HepG2 (cell line): ENCODE results near the gene TCF7L2. TPM values are rescaled to one million over a fixed set of nuclear protein-coding genes. Genes with fewer than 3 reads are reported as not detected.

Experiments used
- ATRX ChIP-seq: sonication (generic); formaldehyde crosslinking; IDR thresholded peaks from 2 replicates; pipeline ENCODE4 v1.4.0; 2020; ENCODE audit warnings: missing genetic modification reagents, borderline replicate concordance
- DNMT3B ChIP-seq: conservative IDR thresholded peaks from 2 replicates; pipeline ENCODE4 v1.6.1; 2016; ENCODE audit warnings: missing biosample characterization, control low read depth
- ELF3 ChIP-seq: IDR thresholded peaks from 2 replicates; pipeline ENCODE4 v1.6.1; 2016; ENCODE audit warnings: missing genetic modification reagents, missing compliant biosample characterization
- FOXA3 ChIP-seq: IDR thresholded peaks from 2 replicates; pipeline ENCODE4 v1.6.1; 2016; ENCODE audit warnings: missing genetic modification reagents, missing compliant biosample characterization
- HMGA1 ChIP-seq: sonication (generic); formaldehyde crosslinking; conservative IDR thresholded peaks from 2 replicates; pipeline ENCODE4 v1.4.0; 2020; ENCODE audit warnings: missing genetic modification reagents
- LCORL ChIP-seq, 2 experiments: fragments of 450-650 bp in 1 of 2; sonication (generic) in 1 of 2; formaldehyde crosslinking in 1 of 2; IDR thresholded peaks; 2 replicates each; pipeline versions ENCODE4 v1.5.0 to v1.6.1; 2017 to 2020; ENCODE audit warnings: antibody characterized with exemption in 1 of 2, missing genetic modification reagents in 1 of 2
- NCOA5 ChIP-seq: sonication (generic); formaldehyde crosslinking; IDR thresholded peaks from 2 replicates; pipeline ENCODE4 v1.4.0; 2020; ENCODE audit warnings: missing genetic modification reagents
- NFKBIZ ChIP-seq: IDR thresholded peaks from 2 replicates; pipeline ENCODE4 v1.6.1; 2018; ENCODE audit warnings: missing genetic modification reagents, missing compliant biosample characterization
- NR2F6 ChIP-seq, 2 experiments: IDR thresholded peaks; 2 replicates each; pipeline ENCODE4 v1.6.1; 2016; ENCODE audit warnings: antibody characterized with exemption in 1 of 2, mild to moderate bottlenecking in 1 of 2
- PLSCR1 ChIP-seq: sonication (generic); formaldehyde crosslinking; IDR thresholded peaks from 2 replicates; pipeline ENCODE4 v1.5.0; 2020; ENCODE audit warnings: missing genetic modification reagents, mild to moderate bottlenecking, borderline replicate concordance
- PREB ChIP-seq: sonication (generic); formaldehyde crosslinking; IDR thresholded peaks from 2 replicates; pipeline ENCODE4 v1.4.0; 2020; ENCODE audit warnings: missing genetic modification reagents
- SOX6 ChIP-seq, 2 experiments: fragments of 450-650 bp in 1 of 2; sonication (generic) in 1 of 2; formaldehyde crosslinking in 1 of 2; IDR thresholded peaks; 2 replicates each; pipeline versions ENCODE4 v1.4.0 to v1.6.1; 2017 to 2020; ENCODE audit warnings: antibody characterized with exemption in 1 of 2, mild to moderate bottlenecking in 1 of 2, missing genetic modification reagents in 1 of 2
- SUZ12 ChIP-seq: fragments of 150-350 bp; IDR thresholded peaks from 2 replicates; pipeline ENCODE4 v1.6.1; 2014; ENCODE audit warnings: low read depth, low read length
- TBX3 ChIP-seq: fragments of 450-650 bp; IDR thresholded peaks from 2 replicates; pipeline ENCODE4 v1.6.1; 2017; ENCODE audit warnings: antibody characterized with exemption, mild to moderate bottlenecking, inconsistent platforms, borderline replicate concordance
- TCF7L2 ChIP-seq: IDR thresholded peaks from 2 replicates; pipeline ENCODE4 v1.6.1; 2011; ENCODE audit warnings: mild to moderate bottlenecking, low read depth, low read length, moderate library complexity
- THYN1 ChIP-seq: sonication (generic); formaldehyde crosslinking; IDR thresholded peaks from 2 replicates; pipeline ENCODE4 v1.8.1; 2023; ENCODE audit warnings: low read depth, mild to moderate bottlenecking, moderate library complexity, missing genetic modification reagents, borderline replicate concordance
- ZBTB38 ChIP-seq: sonication (generic); formaldehyde crosslinking; IDR thresholded peaks from 2 replicates; pipeline ENCODE4 v1.5.1; 2020; ENCODE audit warnings: mild to moderate bottlenecking, missing genetic modification reagents
- ZNF264 ChIP-seq: sonication (generic); formaldehyde crosslinking; IDR thresholded peaks from 2 replicates; pipeline ENCODE4 v1.4.0; 2020; ENCODE audit warnings: missing genetic modification reagents
- ZNF816 ChIP-seq: sonication (generic); formaldehyde crosslinking; IDR thresholded peaks from 2 replicates; pipeline ENCODE4 v1.8.0; 2022; ENCODE audit warnings: missing genetic modification reagents, mild to moderate bottlenecking, borderline replicate concordance
- polyA plus RNA-seq, 8 experiments: library from polyadenylated mRNA; depleted of rRNA in 3 of 8; stranded (reverse) in 7 of 8; unstranded in 1 of 8; fragments of >200 nt; fragmentation: Illumina TruSeq in 4 of 8; extraction: Trizol in 4 of 8; gene quantifications; 2 replicates each; pipeline versions ENCODE4 v1.2.1 to v1.2.3, GENCODE V29; 2011 to 2016; ENCODE audit warnings: low read depth in 4 of 8, missing spikeins in 1 of 8, mixed read lengths in 1 of 8; ENCODE audit not compliant: insufficient read depth in 1 of 8
- total RNA-seq, 5 experiments: library from RNA; depleted of rRNA; stranded (reverse); fragments of >200 nt; fragmentation: Illumina TruSeq; extraction: Trizol; gene quantifications; 2 replicates each; pipeline ENCODE4 v1.2.3, GENCODE V29; 2016; ENCODE audit warnings: low read depth in 1 of 5
- TF ChIP-seq, protein P1 (sequence below): sonication (generic); formaldehyde crosslinking; IDR thresholded peaks from 2 replicates; pipeline ENCODE4 v1.4.0; 2020; ENCODE audit warnings: mild to moderate bottlenecking, missing genetic modification reagents
- TF ChIP-seq, protein P2 (sequence below): sonication (generic); formaldehyde crosslinking; IDR thresholded peaks from 2 replicates; pipeline ENCODE4 v1.9.0; 2021; ENCODE audit warnings: mild to moderate bottlenecking, missing genetic modification reagents

TCF7L2 gene
- total and polyA plus RNA-seq, 2 of the 13 experiments (the other 11 are each of a cell fraction or from before 2014, with no cell fraction given), result 3.9 to 13.7 TPM

DNA sequence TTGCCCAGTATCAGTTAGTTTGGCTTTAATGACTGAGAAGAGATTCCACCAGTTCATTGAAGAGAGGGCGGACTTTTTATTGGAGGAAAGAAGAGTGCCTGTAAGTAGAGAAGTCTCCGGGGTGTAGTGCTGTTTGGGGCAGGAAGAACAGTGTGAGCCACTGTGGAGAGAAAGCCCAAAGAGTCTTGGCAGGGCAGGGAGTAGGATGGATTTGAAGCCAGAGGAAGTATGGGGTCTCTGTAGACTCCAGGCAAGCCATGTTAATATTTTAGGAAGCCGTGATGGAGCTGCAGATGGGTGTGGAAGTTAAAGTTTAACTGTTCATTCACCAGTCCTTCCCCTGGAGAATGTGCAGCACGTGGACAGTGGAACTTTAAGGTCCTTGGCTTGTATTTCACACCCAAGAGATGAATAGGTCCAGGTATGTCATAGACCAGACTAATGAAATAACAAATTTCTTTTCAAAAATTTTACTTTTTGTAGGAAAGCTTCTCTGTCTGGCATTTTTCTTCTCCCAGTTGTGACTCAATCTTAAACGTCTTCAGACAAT lies 54.1 kb downstream of the TCF7L2 start (continued):
- no peak for TF ChIP-seq PLSCR1 (CRISPR knock-in tag)
- TF ChIP-seq NR2F6 (IDR thresholded peaks at IDR 0.05), result no peak
- TF ChIP-seq NR2F6 (CRISPR knock-in tag; IDR thresholded peaks at IDR 0.05), result peak; percentile 39; the same call in 1 of the 2 replicates
- 0 out of 2 replicates have a peak, but pooled peaks have one; percentile 38 for TF ChIP-seq DNMT3B (CRISPR knock-in tag)
- TF ChIP-seq NCOA5 (CRISPR knock-in tag), result no peak
- TF ChIP-seq SOX6 (IDR thresholded peaks at IDR 0.05), result no peak
- peak; percentile 52; the same call in 1 of the 2 replicates for TF ChIP-seq SOX6 (CRISPR knock-in tag; IDR thresholded peaks at IDR 0.05)
- no peak for TF ChIP-seq SUZ12
- no peak for TF ChIP-seq NFKBIZ
- TF ChIP-seq, protein P1, sequence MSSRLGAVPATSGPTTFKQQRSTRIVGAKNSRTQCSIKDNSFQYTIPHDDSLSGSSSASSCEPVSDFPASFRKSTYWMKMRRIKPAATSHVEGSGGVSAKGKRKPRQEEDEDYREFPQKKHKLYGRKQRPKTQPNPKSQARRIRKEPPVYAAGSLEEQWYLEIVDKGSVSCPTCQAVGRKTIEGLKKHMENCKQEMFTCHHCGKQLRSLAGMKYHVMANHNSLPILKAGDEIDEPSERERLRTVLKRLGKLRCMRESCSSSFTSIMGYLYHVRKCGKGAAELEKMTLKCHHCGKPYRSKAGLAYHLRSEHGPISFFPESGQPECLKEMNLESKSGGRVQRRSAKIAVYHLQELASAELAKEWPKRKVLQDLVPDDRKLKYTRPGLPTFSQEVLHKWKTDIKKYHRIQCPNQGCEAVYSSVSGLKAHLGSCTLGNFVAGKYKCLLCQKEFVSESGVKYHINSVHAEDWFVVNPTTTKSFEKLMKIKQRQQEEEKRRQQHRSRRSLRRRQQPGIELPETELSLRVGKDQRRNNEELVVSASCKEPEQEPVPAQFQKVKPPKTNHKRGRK (CRISPR knock-in tag), result no peak
- no peak for TF ChIP-seq PREB (CRISPR knock-in tag)
- no peak for TF ChIP-seq FOXA3
- no peak for TF ChIP-seq THYN1 (CRISPR knock-in tag)
- TF ChIP-seq, protein P2, sequence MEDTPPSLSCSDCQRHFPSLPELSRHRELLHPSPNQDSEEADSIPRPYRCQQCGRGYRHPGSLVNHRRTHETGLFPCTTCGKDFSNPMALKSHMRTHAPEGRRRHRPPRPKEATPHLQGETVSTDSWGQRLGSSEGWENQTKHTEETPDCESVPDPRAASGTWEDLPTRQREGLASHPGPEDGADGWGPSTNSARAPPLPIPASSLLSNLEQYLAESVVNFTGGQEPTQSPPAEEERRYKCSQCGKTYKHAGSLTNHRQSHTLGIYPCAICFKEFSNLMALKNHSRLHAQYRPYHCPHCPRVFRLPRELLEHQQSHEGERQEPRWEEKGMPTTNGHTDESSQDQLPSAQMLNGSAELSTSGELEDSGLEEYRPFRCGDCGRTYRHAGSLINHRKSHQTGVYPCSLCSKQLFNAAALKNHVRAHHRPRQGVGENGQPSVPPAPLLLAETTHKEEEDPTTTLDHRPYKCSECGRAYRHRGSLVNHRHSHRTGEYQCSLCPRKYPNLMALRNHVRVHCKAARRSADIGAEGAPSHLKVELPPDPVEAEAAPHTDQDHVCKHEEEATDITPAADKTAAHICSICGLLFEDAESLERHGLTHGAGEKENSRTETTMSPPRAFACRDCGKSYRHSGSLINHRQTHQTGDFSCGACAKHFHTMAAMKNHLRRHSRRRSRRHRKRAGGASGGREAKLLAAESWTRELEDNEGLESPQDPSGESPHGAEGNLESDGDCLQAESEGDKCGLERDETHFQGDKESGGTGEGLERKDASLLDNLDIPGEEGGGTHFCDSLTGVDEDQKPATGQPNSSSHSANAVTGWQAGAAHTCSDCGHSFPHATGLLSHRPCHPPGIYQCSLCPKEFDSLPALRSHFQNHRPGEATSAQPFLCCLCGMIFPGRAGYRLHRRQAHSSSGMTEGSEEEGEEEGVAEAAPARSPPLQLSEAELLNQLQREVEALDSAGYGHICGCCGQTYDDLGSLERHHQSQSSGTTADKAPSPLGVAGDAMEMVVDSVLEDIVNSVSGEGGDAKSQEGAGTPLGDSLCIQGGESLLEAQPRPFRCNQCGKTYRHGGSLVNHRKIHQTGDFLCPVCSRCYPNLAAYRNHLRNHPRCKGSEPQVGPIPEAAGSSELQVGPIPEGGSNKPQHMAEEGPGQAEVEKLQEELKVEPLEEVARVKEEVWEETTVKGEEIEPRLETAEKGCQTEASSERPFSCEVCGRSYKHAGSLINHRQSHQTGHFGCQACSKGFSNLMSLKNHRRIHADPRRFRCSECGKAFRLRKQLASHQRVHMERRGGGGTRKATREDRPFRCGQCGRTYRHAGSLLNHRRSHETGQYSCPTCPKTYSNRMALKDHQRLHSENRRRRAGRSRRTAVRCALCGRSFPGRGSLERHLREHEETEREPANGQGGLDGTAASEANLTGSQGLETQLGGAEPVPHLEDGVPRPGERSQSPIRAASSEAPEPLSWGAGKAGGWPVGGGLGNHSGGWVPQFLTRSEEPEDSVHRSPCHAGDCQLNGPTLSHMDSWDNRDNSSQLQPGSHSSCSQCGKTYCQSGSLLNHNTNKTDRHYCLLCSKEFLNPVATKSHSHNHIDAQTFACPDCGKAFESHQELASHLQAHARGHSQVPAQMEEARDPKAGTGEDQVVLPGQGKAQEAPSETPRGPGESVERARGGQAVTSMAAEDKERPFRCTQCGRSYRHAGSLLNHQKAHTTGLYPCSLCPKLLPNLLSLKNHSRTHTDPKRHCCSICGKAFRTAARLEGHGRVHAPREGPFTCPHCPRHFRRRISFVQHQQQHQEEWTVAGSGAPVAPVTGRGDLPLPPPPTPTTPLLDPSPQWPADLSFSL, result no peak
- no peak for TF ChIP-seq HMGA1
- TF ChIP-seq TCF7L2, result no peak
- TF ChIP-seq ZNF816 (CRISPR knock-in tag), result no peak
- TF ChIP-seq ZNF264 (CRISPR knock-in tag), result no peak
- no peak for TF ChIP-seq ZBTB38 (CRISPR knock-in tag)
- no peak for TF ChIP-seq ELF3 (CRISPR knock-in tag)
- no peak for TF ChIP-seq TBX3
- TF ChIP-seq LCORL (IDR thresholded peaks at IDR 0.05), result no peak
- no peak for TF ChIP-seq LCORL (CRISPR knock-in tag; IDR thresholded peaks at IDR 0.05)
- TF ChIP-seq ATRX (CRISPR knock-in tag), result no peak
